Activated naive CD4-positive, alpha-beta T cell treated with anti-CD3 and anti-CD28 coated beads, Interleukin-2, amount 50 U/mL, for 24 hours (primary cell): ENCODE results near the gene FAM20A.
"Not testable (repeated sequence)": the region's sequence is repeated elsewhere in the genome, so short reads cannot be mapped to it uniquely, and the experiment has no call there.

Experiments
- H3K27ac Mint-ChIP-seq: one replicate; pipeline ENCODE4 v1.8.0; 2021; ENCODE audit warnings: mild to moderate bottlenecking, mixed read lengths
- H3K27me3 Mint-ChIP-seq: one replicate; pipeline ENCODE4 v1.8.0; 2021; ENCODE audit warnings: mixed read lengths
- H3K36me3 Mint-ChIP-seq: one replicate; pipeline ENCODE4 v1.8.0; 2021; ENCODE audit warnings: mixed read lengths
- H3K4me1 Mint-ChIP-seq: one replicate; pipeline ENCODE4 v1.8.0; 2021; ENCODE audit warnings: mixed read lengths
- H3K4me3 Mint-ChIP-seq: one replicate; pipeline ENCODE4 v1.8.0; 2021; ENCODE audit warnings: mild to moderate bottlenecking, mixed read lengths
- H3K9me3 Mint-ChIP-seq: one replicate; pipeline ENCODE4 v1.8.0; 2021; ENCODE audit warnings: mixed read lengths

FAM20A gene

DNA sequence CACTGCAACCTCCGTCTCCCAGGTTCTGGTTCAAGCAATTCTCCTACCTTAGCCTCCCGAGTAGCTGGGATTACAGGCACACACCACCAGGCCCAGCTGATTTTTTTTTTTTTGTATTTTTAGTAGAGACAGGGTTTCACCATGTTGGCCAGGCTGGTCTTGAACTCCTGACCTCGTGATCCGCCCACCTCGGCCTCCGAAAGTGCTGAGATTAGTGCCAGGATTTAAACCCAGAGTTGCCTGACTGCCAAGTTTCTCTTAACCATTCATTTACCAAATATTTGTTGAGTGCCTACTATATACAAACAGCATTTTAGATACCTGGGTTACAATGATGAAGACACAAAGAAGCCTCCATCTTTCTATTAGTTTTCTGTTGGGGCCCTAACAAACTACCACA lies 18.3 kb downstream of the FAM20A start:
- H3K27ac Mint-ChIP-seq, H3K36me3 Mint-ChIP-seq, H3K4me3 Mint-ChIP-seq, H3K4me1 Mint-ChIP-seq, H3K27me3 Mint-ChIP-seq, H3K9me3 Mint-ChIP-seq: not testable (repeated sequence)

DNA sequence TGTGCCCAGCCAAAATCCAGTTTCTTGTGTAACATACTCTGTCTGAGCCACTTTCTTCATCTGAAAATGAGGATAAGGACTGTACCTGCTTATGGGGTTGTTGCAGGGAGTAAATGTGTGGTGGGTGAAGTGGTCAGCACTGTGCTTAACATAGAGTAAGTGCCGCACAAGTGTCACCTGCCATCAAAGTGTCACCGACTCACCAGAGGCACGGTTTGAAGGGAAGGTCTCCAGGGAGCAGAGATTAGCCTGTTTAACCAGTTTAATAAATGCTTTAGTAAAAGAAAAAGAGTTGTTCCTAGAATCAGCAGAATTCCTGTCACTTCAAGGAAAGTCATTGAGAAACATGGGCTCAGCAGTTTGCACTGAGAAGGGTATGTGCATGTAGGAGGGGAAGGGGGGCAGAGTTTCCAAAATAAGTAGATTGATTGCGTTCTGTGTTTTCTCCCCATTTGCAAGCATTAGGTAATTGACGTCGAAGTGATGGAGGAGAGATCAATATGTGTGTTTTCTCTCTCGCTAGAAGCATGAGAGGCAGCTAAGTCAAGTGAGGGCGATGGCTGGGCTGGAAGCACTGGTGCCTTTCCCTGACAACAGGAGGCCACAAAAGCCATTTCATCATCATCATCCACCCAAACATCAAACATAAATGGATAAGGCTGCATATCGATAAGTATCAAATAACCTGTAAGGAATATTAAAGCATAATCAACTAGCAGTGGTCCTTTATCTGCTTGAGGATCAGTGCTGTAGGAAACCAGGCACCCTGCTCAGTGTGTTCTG lies 19.1 kb downstream of the FAM20A start:
- Mint-ChIP-seq H3K4me1 (no peaks in the 10 kb centered on the region), H3K4me3 (no peak overlapping the region), H3K9me3 (no peaks in the 10 kb centered on the region), H3K27ac (no peak overlapping the region), H3K27me3 (no peaks in the 10 kb centered on the region), H3K36me3 (no peaks in the 10 kb centered on the region)

DNA sequence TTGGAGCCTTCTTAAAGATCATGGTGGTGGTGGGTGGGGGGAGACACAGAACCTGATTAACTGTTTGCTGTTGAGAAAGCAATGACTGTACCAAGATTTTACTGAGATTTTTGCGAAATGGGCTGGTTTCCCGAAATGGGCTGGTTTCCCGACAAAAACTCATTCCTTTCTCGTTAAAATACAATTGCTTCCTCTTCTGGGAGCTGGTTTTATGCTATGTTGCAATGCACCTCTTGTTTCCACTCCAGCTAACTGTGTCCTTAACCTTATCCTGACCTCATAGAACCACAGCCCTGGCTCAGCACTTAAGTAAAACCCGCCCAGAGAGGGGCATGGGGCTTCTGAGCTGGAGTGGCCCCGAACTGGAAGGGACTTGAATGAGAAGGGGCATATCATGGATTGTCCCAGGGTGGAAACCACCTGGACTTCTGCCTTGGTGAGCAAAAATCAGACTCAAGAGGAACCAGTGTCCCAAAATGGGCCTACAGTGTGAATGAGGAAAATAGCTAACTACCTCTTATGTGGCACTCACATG lies 20.9 kb downstream of the FAM20A start:
- no peak overlapping the region for H3K4me3 Mint-ChIP-seq
- H3K4me1 Mint-ChIP-seq, result no peaks in the 10 kb centered on the region
- no peak overlapping the region for H3K27ac Mint-ChIP-seq
- no peaks in the 10 kb centered on the region for H3K9me3 Mint-ChIP-seq
- H3K36me3 Mint-ChIP-seq, result no peaks in the 10 kb centered on the region
- H3K27me3 Mint-ChIP-seq, result no peaks in the 10 kb centered on the region

DNA sequence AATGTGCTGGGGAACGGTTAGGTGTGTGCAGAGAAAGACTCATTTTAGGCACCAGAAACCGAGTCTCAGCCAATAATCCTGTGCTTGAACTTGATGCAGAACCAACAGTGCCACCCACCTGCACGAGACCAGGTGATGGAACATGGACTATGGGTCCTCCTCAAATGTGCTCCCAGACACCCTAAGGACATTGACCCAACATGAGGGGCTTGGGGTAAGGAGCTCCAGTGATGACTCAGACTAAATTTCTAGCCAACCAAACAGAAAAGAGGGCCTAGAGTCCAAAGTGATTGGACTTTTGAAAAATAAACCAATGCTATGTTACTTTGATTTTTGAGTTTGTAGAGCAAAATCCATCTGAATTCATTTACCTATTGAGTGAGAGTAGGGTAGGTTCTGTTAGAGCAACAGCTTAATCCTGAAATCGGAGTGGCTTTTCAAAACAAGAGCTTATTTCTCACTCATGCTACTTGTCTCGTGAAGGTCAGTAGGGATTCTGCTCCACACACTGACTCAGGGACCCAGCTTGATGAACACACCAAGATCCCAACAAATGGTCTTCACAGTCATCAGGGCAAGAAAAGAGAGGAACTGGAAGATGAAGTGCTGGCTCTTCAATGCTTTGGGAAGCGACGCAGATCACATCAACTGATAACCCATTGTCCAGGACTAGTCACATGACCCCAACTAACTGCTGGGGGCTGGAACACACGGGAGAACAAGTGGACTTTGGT lies 21.8 kb downstream of the FAM20A start:
- H3K9me3 Mint-ChIP-seq, result no peaks in the 10 kb centered on the region
- H3K4me3 Mint-ChIP-seq, result no peak overlapping the region
- H3K27me3 Mint-ChIP-seq, result no peaks in the 10 kb centered on the region
- H3K36me3 Mint-ChIP-seq, result no peaks in the 10 kb centered on the region
- H3K4me1 Mint-ChIP-seq, result no peaks in the 10 kb centered on the region
- H3K27ac Mint-ChIP-seq, result no peak overlapping the region

DNA sequence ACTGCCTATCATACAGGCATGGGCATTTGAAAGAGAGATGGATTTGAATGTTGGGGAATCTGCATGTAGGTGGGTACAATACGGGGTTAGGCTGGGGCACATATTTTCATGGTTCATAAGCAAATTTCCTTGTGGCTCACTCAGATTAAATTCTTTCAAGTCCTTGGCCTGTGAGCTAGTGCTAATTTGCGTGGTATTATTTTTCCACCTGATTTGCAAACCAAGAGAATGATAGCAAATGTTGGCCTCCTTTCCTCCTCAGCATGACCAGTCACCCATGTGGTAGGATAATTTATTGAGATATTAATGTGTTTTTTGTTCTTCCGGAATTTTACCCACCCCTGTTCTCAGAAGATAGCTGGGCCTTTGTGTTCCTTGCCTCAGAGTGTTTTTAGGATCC lies 22.9 kb downstream of the FAM20A start:
- no peaks in the 10 kb centered on the region for H3K27me3 Mint-ChIP-seq
- no peaks in the 10 kb centered on the region for H3K36me3 Mint-ChIP-seq

DNA sequence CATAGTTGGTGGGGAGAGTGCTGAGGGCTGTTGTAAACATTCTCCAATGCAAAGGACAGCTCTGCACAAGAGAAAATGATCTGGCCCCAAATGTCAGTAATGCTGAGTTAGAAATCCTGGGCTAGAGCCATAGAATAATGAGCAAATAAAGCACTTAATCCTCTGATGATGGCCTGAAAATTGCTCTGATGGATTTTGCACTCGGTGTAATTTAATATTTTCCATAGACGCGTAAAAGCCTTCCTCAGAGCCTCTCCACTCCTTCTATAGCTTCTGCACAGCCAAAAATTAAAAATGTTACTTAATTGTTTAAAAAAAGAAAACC lies 23.7 kb downstream of the FAM20A start:
- H3K4me1 Mint-ChIP-seq, result no peaks in the 10 kb centered on the region
- H3K36me3 Mint-ChIP-seq, result no peaks in the 10 kb centered on the region
- no peak overlapping the region for H3K4me3 Mint-ChIP-seq
- no peak overlapping the region for H3K27ac Mint-ChIP-seq
- H3K27me3 Mint-ChIP-seq, result no peaks in the 10 kb centered on the region
- no peaks in the 10 kb centered on the region for H3K9me3 Mint-ChIP-seq

More for the DNA sequence above, 22.9 kb downstream of the FAM20A start:
- no peak overlapping the region for H3K27ac Mint-ChIP-seq
- no peaks in the 10 kb centered on the region for H3K9me3 Mint-ChIP-seq
- H3K4me1 Mint-ChIP-seq, result no peaks in the 10 kb centered on the region
- H3K4me3 Mint-ChIP-seq, result no peak overlapping the region

DNA sequence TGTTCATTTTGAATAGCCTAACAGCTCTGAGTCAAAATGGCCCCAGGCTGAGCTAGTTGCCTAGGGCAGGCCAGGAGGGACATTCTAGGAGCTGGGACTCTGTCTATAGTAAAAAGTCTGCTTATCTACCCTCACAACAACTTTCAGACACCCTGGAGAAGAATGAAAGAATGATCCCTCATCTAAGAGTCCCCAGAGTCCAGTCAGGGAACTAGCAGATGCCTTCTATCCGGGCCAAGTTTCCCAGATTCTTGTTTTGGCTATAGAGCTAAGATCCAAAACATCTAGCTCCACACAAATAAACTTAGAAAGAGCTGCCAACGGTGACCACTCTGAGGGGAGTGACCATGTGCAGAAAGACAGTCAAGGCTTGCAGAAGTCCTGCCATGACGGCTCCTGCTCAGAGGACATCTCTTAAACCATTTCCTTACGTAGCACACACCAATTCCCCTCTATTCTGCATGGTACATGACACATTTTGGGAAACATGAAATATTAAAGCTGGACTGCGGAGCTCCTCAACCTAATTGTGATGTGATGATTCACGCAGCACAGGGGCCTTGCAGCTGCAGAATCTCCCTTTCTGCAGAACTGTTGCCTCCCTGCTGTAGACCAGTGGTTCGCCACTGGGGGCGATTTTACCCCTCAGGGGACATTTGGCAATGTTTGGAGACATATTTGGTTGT lies 24.2 kb downstream of the FAM20A start:
- Mint-ChIP-seq H3K27ac (no peak overlapping the region), H3K4me3 (no peak overlapping the region), H3K27me3 (no peaks in the 10 kb centered on the region), H3K36me3 (no peaks in the 10 kb centered on the region), H3K4me1 (no peaks in the 10 kb centered on the region), H3K9me3 (no peaks in the 10 kb centered on the region)

DNA sequence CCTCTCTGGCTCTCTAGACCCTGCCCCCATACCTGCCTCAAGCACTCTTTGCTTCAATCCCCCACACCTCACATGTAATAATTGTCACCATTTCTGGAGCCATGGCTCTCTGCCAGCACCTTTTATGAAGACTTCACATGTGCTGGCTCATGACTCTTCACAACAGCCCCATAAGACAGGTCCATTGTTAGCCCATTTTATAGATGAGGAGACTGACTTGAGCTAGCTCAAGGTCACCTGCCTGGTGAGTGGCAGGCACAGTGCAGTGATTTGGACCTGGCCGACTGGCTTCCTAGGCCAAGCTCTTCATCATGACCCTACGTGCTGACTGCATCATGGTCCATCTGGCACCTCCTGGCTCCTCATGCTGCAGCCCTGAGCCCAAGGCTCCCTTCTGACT lies 25.0 kb downstream of the FAM20A start:
- Mint-ChIP-seq H3K27me3 (no peaks in the 10 kb centered on the region), H3K27ac (no peak overlapping the region), H3K36me3 (no peaks in the 10 kb centered on the region), H3K9me3 (no peaks in the 10 kb centered on the region), H3K4me1 (no peaks in the 10 kb centered on the region), H3K4me3 (no peak overlapping the region)

DNA sequence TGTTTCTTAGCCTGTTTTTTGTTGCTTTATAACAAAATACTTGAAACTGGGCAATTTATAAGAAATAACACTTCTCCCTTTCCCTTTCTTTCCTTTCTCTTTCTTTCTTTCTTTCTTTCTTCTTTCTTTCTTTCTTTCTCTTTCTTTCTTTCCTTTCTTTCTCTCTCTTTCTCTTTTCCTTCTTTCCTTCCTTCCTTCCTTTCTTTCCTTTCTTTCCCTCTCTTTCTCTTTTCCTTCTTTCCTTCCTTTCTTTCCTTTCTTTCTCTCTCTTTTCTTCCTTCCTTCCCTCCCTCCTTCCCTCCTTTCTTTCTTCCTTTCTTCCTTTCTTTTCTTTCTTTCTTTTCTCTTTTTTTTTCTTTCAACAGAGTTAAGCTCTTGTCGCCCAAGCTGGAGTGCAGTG lies 27.8 kb downstream of the FAM20A start:
- H3K4me3 Mint-ChIP-seq, result no peak overlapping the region
- H3K36me3 Mint-ChIP-seq, result no peaks in the 10 kb centered on the region
- H3K4me1 Mint-ChIP-seq, result no peaks in the 10 kb centered on the region
- H3K9me3 Mint-ChIP-seq, result no peaks in the 10 kb centered on the region
- no peaks in the 10 kb centered on the region for H3K27me3 Mint-ChIP-seq
- no peak overlapping the region for H3K27ac Mint-ChIP-seq

DNA sequence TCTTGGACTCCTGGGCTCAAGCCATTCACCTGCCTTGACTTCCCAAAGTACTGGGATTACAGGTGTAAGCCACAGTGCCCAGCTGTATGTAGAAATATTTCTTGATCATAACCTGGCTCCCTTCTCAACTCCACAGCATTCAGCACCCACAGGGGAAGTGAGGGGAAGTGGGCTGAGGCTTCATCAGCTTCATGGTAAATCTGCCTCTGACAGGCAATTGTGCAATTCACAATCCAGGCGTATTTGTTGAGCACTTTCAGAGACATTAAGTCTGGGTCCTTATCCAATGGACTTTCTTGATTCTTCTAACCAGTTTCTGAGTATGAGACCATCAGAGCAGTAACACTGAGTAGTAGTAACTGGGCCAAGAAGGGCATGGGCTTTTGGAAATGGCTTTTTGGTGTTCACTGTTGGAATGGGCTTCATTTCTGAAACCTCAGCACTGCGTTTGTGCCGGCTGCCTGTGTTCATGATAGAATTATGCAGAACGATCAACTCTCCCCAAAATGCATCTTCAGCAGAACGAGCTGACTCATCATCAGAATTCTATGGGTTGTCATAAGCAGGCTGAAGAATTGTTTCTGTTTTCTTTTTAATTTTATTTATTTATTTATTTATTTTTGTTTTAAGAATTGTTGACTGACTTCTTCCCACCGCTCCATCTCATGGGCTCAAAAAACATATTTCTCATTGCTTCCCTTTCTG lies 28.9 kb downstream of the FAM20A start:
- Mint-ChIP-seq H3K9me3 (no peaks in the 10 kb centered on the region), H3K4me3 (no peak overlapping the region), H3K36me3 (no peaks in the 10 kb centered on the region), H3K4me1 (no peaks in the 10 kb centered on the region), H3K27ac (no peak overlapping the region), H3K27me3 (no peaks in the 10 kb centered on the region)

DNA sequence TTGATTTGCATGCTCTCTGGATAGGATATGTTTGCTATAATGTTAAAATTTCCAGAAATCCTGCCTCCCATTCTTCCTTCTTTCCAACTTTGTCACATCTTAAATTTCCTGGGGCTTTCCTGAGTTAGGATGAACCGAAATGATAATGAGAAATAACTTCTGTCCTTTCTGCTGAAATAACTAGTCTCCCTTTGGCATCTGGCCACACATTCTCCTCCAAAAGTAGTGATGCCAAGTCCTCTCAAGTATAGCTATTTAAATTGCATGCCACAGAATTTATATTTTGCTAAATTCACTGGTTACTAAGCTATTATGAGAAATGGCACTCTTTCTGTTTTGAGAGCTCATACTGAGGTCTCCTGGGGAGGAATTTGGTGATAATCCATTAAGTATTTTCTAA lies 30.6 kb downstream of the FAM20A start:
- no peaks in the 10 kb centered on the region for H3K36me3 Mint-ChIP-seq
- no peaks in the 10 kb centered on the region for H3K4me1 Mint-ChIP-seq
- no peaks in the 10 kb centered on the region for H3K27me3 Mint-ChIP-seq
- no peaks in the 10 kb centered on the region for H3K9me3 Mint-ChIP-seq
- no peak overlapping the region for H3K27ac Mint-ChIP-seq
- no peak overlapping the region for H3K4me3 Mint-ChIP-seq

DNA sequence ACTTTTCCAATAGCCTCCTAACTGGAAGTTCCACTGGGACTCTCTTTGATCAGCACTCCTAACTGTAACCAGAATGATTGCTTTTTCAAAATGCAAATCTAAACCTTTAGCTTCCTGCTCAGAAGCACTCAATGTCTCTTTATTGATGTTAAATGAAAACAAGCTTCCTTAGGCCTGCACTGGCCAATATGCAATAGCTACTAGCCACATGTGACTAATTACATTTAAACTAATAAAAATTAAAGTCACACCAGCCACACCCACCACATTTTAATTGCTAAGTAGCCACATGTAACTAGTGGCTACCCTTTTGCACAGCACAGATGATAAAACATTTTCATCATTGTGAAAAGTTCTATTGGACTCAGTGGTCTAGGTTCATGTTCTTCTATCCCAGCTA lies 31.8 kb downstream of the FAM20A start:
- Mint-ChIP-seq H3K27me3 (no peaks in the 10 kb centered on the region), H3K27ac (no peak overlapping the region), H3K4me3 (no peak overlapping the region), H3K9me3 (no peaks in the 10 kb centered on the region), H3K4me1 (no peaks in the 10 kb centered on the region), H3K36me3 (no peaks in the 10 kb centered on the region)

DNA sequence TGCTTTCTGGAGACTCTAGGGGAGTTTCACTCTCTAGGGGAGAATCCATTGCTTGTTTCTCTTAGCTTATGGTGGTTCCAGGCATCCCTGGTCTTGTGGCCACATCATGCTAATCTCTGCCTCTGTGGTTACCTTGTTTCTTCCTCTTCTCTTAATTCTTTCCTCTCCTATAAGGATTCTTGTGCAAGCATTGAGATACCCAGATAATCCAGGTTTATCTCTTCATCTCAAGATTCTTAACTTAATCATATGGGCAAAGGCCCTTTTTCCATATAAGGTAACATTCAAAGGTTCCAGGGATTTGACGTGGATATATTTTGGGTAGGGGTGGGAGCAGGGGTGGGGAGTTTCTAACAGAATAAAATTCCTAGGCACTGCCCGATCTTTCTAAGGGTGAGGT lies 32.6 kb downstream of the FAM20A start:
- no peaks in the 10 kb centered on the region for H3K9me3 Mint-ChIP-seq
- no peaks in the 10 kb centered on the region for H3K4me1 Mint-ChIP-seq
- no peak overlapping the region for H3K27ac Mint-ChIP-seq
- no peaks in the 10 kb centered on the region for H3K36me3 Mint-ChIP-seq
- H3K27me3 Mint-ChIP-seq, result no peaks in the 10 kb centered on the region
- H3K4me3 Mint-ChIP-seq, result no peak overlapping the region

DNA sequence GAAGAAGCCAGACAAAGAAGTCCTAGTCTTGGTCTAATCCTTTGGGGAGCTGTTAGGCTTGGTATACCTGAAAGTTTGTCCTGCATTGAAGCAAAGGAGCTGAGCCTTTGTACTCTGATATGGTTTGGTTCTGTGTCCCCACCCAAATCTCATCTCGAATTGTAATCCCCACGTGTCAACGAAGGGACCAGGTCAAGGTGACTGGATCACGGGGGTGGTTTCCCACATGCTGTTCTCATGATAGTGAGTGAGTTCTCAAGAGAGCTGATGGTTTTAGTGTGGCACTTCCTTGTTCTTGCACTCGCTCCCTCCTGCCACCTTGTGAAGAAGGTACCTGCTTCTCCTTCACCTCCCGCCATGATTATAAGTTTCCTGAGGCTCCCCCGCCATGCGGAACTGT lies 33.6 kb downstream of the FAM20A start:
- Mint-ChIP-seq H3K27me3 (no peaks in the 10 kb centered on the region), H3K4me3 (no peak overlapping the region), H3K36me3 (no peaks in the 10 kb centered on the region), H3K27ac (no peak overlapping the region), H3K9me3 (no peaks in the 10 kb centered on the region), H3K4me1 (no peaks in the 10 kb centered on the region)

DNA sequence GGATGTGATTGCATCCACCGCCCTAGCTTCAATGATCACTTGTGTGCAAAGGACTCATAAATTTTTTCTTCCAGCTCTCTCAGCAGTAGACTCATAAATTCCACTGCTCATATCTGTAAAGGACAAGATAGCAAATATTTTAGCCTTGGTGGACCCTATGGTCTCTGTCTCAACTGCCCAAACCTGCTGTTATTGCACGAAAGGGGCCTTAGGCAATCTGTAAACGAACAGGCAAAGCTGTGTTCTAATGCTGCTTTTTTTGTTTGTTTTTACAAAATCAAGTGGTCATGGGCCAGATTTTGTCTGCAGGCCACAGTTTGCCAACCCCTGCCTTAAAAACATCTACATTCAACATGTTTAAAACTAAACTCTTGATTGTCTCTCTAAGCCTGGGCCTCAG lies 34.1 kb downstream of the FAM20A start:
- no peaks in the 10 kb centered on the region for H3K4me1 Mint-ChIP-seq
- no peaks in the 10 kb centered on the region for H3K27me3 Mint-ChIP-seq
- no peaks in the 10 kb centered on the region for H3K9me3 Mint-ChIP-seq
- no peaks in the 10 kb centered on the region for H3K36me3 Mint-ChIP-seq
- H3K4me3 Mint-ChIP-seq, result no peak overlapping the region
- no peak overlapping the region for H3K27ac Mint-ChIP-seq

DNA sequence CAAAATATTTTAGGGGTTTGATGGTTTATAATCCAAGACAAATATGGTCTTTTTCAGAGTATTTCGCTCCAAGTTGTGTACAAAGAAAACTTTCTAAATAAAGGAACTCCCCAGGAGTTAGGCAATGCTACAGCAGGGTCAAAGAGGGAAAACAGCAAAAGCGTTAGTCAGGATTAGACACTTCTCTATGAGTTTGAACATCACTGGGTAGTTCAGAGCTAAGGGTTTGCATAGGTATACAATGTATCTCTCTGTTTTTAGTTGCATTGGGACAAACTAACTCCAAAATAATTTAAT lies 34.8 kb downstream of the FAM20A start:
- Mint-ChIP-seq H3K9me3 (no peaks in the 10 kb centered on the region), H3K36me3 (no peaks in the 10 kb centered on the region), H3K27ac (no peak overlapping the region), H3K4me1 (no peaks in the 10 kb centered on the region), H3K4me3 (no peak overlapping the region), H3K27me3 (no peaks in the 10 kb centered on the region)
